DOHH2 (cell line): ENCODE measurements around the gene OR1D5.

Experiments
- H3F3A ChIP-seq: fragments of 200-600 bp; sonication (generic), shearing (Covaris generic); 2 replicates; pipeline ENCODE4 v1.6.0; 2016; ENCODE audit warnings: antibody characterized with exemption, mild to moderate bottlenecking; ENCODE audit not compliant: control insufficient read depth, insufficient read depth
- H3K27ac ChIP-seq: fragments of 200-600 bp; sonication (generic); 2 replicates; pipeline ENCODE4 v1.5.1; 2014; ENCODE audit warnings: low read depth, mild to moderate bottlenecking, low read length, moderate library complexity
- H3K27me3 ChIP-seq: fragments of 200-600 bp; sonication (generic); 2 replicates; pipeline ENCODE4 v1.6.1; 2014; ENCODE audit warnings: mild to moderate bottlenecking, low read length, mixed read lengths; ENCODE audit not compliant: control insufficient read depth
- H3K36me3 ChIP-seq: fragments of 200-600 bp; sonication (generic); 2 replicates; pipeline ENCODE4 v1.6.1; 2014; ENCODE audit warnings: mild to moderate bottlenecking, low read length, moderate library complexity, mixed read lengths; ENCODE audit not compliant: control insufficient read depth
- H3K4me1 ChIP-seq: fragments of 200-600 bp; sonication (generic); 2 replicates; pipeline ENCODE4 v1.6.1; 2014; ENCODE audit warnings: mild to moderate bottlenecking, low read length, mixed read lengths; ENCODE audit not compliant: control insufficient read depth
- H3K4me2 ChIP-seq: fragments of 200-600 bp; sonication (generic); 2 replicates; pipeline ENCODE4 v1.6.0; 2014; ENCODE audit warnings: mild to moderate bottlenecking, low read length, moderate library complexity
- H3K4me3 ChIP-seq: fragments of 200-600 bp; sonication (generic); 2 replicates; pipeline ENCODE4 v1.5.1; 2014; ENCODE audit warnings: mild to moderate bottlenecking, low read length, mixed read lengths
- H3K79me2 ChIP-seq: fragments of 200-600 bp; sonication (generic); 2 replicates; pipeline ENCODE4 v1.6.1; 2014; ENCODE audit warnings: mild to moderate bottlenecking, low read length, mixed read lengths; ENCODE audit not compliant: control insufficient read depth
- H3K9me2 ChIP-seq: fragments of 200-600 bp; sonication (generic); replicated peaks from 2 replicates; pipeline ENCODE4 v1.6.1; 2014; ENCODE audit warnings: mild to moderate bottlenecking, low read length, mixed read lengths; ENCODE audit not compliant: control insufficient read depth
- H3K9me3 ChIP-seq: fragments of 200-600 bp; sonication (generic); 2 replicates; pipeline ENCODE4 v1.6.1; 2014; ENCODE audit warnings: antibody characterized with exemption, low read length, mixed read lengths; ENCODE audit not compliant: control insufficient read depth, insufficient read depth
- H4K20me1 ChIP-seq: fragments of 200-600 bp; sonication (generic); 2 replicates; pipeline ENCODE4 v1.6.0; 2014; ENCODE audit warnings: low read depth, mild to moderate bottlenecking, antibody characterized with exemption, low read length, moderate library complexity; ENCODE audit not compliant: control insufficient read depth, insufficient read depth
- CTCF ChIP-seq: fragments of 200-600 bp; sonication (generic); IDR thresholded peaks from one replicate; pipeline ENCODE4 v1.5.1; 2014; ENCODE audit warnings: antibody characterized with exemption, mild to moderate bottlenecking, low read depth, low read length; ENCODE audit not compliant: poor library complexity, severe bottlenecking
- EZH2phosphoT487 ChIP-seq: fragments of 200-600 bp; sonication (generic); IDR thresholded peaks from 2 replicates; pipeline ENCODE4 v1.6.1; 2017; ENCODE audit warnings: borderline replicate concordance, mild to moderate bottlenecking, antibody characterized with exemption, low read length, moderate library complexity, mixed read lengths

The OR1D5 gene

GRCh38 chr17:3026125-3026855 lies 37.1 kb downstream of the OR1D5 start:
- H4K20me1 ChIP-seq = no peaks in the 10 kb centered on the region
- H3K27ac ChIP-seq = no peak overlapping the region
- H3K36me3 ChIP-seq = peaks cover 23% of the 10 kb centered on the region
- no peaks in the 10 kb centered on the region for H3K4me1 ChIP-seq
- H3K9me2 ChIP-seq = no peaks in the 10 kb centered on the region
- no peaks in the 10 kb centered on the region for H3K27me3 ChIP-seq
- H3K4me2 ChIP-seq = no peak overlapping the region
- H3K9me3 ChIP-seq = peaks cover 14% of the 10 kb centered on the region
- TF ChIP-seq CTCF = no peak
- TF ChIP-seq EZH2phosphoT487 = no peak
- no peaks in the 10 kb centered on the region for H3F3A ChIP-seq
- H3K4me3 ChIP-seq = no peak overlapping the region
- H3K79me2 ChIP-seq = no peaks in the 10 kb centered on the region

- no peaks in the 10 kb centered on the region for H3K27me3 ChIP-seq
- H3K79me2 ChIP-seq = no peaks in the 10 kb centered on the region
- no peaks in the 10 kb centered on the region for H4K20me1 ChIP-seq
- no peak overlapping the region for H3K27ac ChIP-seq
- peaks cover 14% of the 10 kb centered on the region for H3K9me3 ChIP-seq
- TF ChIP-seq CTCF = no peak
- TF ChIP-seq EZH2phosphoT487 = no peak
- no peak overlapping the region for H3K4me3 ChIP-seq
- H3F3A ChIP-seq = no peaks in the 10 kb centered on the region
- peaks cover 27% of the 10 kb centered on the region for H3K36me3 ChIP-seq
- no peaks in the 10 kb centered on the region for H3K4me1 ChIP-seq
- no peak overlapping the region for H3K4me2 ChIP-seq
- no peaks in the 10 kb centered on the region for H3K9me2 ChIP-seq
Measured at GRCh38 chr17:3025421-3026124, 37.8 kb downstream of the OR1D5 start.

DNA sequence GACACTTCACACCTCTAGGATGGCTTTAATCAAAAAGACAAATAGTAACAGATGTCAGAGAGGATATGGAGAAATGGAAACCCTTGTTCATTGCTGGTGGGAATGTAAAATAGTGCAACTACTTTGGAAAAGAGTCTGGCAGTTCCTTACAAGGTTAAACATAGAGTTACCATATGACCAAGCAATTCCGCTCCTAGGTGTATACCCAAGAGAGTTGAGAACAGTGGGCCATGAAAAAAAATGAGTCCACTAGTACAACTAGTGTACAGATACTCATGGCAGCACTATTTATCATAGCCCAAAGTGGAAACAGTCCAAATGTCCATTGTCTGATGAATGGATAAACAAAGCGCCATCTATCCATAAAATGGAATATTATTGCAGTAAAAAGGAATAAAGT lies 39.1 kb downstream of the OR1D5 start:
- Histone ChIP-seq H3K4me2 (no peak overlapping the region), H3F3A (no peaks in the 10 kb centered on the region), H3K27me3 (no peaks in the 10 kb centered on the region), H3K79me2 (no peaks in the 10 kb centered on the region), H3K4me1 (no peaks in the 10 kb centered on the region), H4K20me1 (no peaks in the 10 kb centered on the region), H3K9me2 (no peaks in the 10 kb centered on the region), H3K27ac (no peak overlapping the region), H3K36me3 (peaks cover 28% of the 10 kb centered on the region), H3K9me3 (peaks cover 14% of the 10 kb centered on the region), H3K4me3 (no peak overlapping the region)
- TF ChIP-seq EZH2phosphoT487 = no peak
- TF ChIP-seq CTCF = no peak
